ENCODE results near the gene IYD.

Gene IYD

DNA sequence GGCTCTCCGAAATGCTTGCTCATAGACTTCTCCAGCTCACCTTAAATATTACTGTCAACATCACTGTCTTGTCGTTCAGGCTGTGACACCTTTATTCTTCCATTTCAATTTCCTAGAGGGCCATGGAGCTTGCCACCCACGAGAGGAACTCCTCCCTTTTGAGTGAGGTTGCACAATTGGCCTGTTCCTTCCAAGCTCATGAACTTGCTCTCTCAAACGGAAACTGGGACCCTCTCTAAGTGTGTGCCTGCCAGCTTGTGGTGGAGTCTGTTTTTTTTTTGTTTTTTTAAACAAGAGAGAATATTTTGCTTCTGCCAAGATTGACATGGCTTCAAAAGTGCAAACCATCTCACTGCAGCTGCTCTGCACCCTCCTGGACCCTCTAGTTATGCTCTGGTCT lies 19.3 kb upstream of the IYD start:
- no peak for TF ChIP-seq CTCF (IDR thresholded peaks at IDR 0.05; ENCODE audit: low read depth, low read length)
- H3K4me3 ChIP-seq (ENCODE audit: low read depth, low read length) = no peak overlapping the region

DNA sequence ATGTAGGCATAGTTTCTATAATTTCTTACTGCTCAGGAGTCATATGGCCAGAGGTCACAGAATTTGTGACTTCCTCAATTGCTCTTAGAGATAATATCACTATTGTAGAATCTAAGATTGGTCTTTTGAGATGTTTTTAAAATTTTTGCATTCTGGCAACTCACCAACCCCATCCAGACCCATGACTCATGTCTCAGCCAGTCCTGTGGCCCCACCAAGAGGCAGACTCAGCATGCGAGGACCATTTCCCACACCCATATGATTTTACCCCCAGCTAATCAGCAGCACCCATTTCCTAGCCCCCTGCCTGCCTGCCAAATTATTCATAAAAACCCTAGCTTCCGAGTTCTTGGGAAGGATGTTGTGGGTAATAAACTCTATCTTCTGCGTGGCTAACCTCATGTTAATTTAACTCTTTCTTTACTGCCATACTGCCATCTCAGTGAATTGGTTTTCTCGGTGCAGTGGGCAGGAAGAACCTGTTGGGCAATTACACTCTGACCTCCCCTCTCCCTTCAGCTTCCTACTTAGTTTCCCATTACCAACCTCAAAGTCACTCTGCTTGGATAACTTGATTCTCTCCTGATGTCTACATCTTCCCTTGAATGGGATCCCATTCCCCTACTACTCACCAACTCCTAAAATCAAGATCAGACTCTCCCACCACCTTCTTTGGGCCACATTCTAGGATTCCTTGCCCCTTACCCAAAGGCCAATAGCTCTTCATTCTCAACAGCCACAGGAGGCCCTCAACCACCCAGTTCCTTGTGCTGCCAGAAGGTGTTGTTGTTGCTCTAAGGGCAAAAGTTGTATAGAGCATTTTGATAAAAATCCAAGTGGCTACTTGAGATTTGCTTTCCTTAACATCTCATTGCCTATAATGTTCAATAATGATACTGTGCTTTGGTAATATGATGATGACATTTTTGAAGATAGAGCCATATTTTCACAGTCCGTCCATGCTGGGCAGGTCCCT lies 16.2 kb upstream of the IYD start:
- H3K4me3 ChIP-seq (ENCODE audit: low read depth, low read length) = no peak overlapping the region
- TF ChIP-seq CTCF (IDR thresholded peaks at IDR 0.05; ENCODE audit: low read depth, low read length) = no peak

- TF ChIP-seq CTCF (IDR thresholded peaks at IDR 0.05; ENCODE audit: low read depth, low read length) = no peak
- no peak overlapping the region for H3K4me3 ChIP-seq (ENCODE audit: low read depth, low read length)
Measured at GRCh38 chr6:150353445-150353844, 15.4 kb upstream of the IYD start.

GRCh38 chr6:150354754-150355571 lies 13.8 kb upstream of the IYD start:
- no peak overlapping the region for H3K4me3 ChIP-seq (ENCODE audit: low read depth, low read length)
- no peak for TF ChIP-seq CTCF (IDR thresholded peaks at IDR 0.05; ENCODE audit: low read depth, low read length)

DNA sequence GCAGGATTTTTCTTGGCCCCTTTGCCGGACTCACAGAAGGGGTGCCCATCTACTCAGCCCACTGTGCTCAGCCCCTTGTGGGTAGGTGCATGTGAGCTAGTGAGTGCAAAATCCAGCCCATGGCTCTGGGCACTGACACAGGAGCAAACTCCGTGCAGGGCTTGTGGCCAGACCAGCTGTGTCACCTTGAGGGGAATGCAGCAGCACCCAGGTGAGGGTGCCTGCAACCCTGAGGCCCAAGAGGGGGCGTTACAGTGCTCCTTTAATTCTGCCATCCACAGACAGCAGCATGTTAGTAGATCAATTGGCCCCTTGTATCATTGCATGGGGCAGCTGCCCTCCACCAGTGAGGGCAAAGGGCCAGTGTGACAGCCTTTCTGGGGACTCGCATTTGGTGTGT lies 12.9 kb upstream of the IYD start:
- no peak overlapping the region for H3K4me3 ChIP-seq (ENCODE audit: low read depth, low read length)
- no peak for TF ChIP-seq CTCF (IDR thresholded peaks at IDR 0.05; ENCODE audit: low read depth, low read length)

- no peak overlapping the region for H3K4me3 ChIP-seq (ENCODE audit: low read depth, low read length)
- no peak for TF ChIP-seq CTCF (IDR thresholded peaks at IDR 0.05; ENCODE audit: low read depth, low read length)
Measured at GRCh38 chr6:150361876-150362275, 6.9 kb upstream of the IYD start.

- H3K4me3 ChIP-seq (ENCODE audit: low read depth, low read length) = no peak overlapping the region
- TF ChIP-seq CTCF (IDR thresholded peaks at IDR 0.05; ENCODE audit: low read depth, low read length) = no peak
Measured at GRCh38 chr6:150363733-150364132, 5.1 kb upstream of the IYD start.
